Astrocyte (in vitro differentiated cells and primary cell): Measurements from ENCODE around the gene RAD51AP1.

Source experiments
- EZH2 ChIP-seq: IDR thresholded peaks from 2 replicates; pipeline ENCODE4 v1.6.1; 2012; ENCODE audit warnings: mild to moderate bottlenecking, low read length, inconsistent platforms; ENCODE audit not compliant: insufficient read depth
- TF ChIP-seq, protein P1 (sequence below): IDR thresholded peaks from 2 replicates; pipeline ENCODE4 v1.5.1; 2011; ENCODE audit warnings: low read depth, mild to moderate bottlenecking, inconsistent platforms, low read length, moderate library complexity; ENCODE audit not compliant: insufficient read depth

DNA sequence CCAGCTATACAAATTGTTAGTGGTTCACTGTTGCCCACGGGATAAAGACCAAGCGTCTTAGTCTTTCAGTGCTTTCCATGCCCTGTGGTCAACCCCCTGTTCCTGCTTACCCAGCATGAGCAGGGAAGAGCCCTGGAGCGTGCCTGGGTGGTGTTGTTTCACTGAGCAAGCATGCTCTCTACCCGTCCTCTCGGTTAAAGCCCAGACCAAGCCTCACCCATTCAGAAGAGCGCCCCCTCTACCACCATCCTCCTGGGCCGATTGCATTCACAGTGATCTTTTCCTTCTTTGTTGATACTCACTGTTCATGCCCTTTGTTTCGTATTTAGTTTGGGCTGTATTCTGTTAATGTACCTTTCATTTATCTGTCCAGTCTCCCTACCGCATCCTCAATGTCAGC lies 48.4 kb downstream of the RAD51AP1 start:
- TF ChIP-seq, protein P1, sequence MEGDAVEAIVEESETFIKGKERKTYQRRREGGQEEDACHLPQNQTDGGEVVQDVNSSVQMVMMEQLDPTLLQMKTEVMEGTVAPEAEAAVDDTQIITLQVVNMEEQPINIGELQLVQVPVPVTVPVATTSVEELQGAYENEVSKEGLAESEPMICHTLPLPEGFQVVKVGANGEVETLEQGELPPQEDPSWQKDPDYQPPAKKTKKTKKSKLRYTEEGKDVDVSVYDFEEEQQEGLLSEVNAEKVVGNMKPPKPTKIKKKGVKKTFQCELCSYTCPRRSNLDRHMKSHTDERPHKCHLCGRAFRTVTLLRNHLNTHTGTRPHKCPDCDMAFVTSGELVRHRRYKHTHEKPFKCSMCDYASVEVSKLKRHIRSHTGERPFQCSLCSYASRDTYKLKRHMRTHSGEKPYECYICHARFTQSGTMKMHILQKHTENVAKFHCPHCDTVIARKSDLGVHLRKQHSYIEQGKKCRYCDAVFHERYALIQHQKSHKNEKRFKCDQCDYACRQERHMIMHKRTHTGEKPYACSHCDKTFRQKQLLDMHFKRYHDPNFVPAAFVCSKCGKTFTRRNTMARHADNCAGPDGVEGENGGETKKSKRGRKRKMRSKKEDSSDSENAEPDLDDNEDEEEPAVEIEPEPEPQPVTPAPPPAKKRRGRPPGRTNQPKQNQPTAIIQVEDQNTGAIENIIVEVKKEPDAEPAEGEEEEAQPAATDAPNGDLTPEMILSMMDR = no peak
- TF ChIP-seq EZH2 = no peak
